K562 (cell line): ENCODE results near the gene C2CD4D. TPM values are rescaled to one million over a fixed set of nuclear protein-coding genes. Genes with fewer than 3 reads are reported as not detected.
"Not testable (repeated sequence)": the region's sequence is repeated elsewhere in the genome, so short reads cannot be mapped to it uniquely, and the experiment has no call there.

Experiments
- ATAC-seq: fragments of 200-7000 bp; cut with Tn5 transposase; 3 replicates; pipeline ENCODE4 v1.9.1; 2020; ENCODE audit warnings: moderate library complexity
- BruUV-seq: library from RNA; stranded (reverse); fragments of 400-500 nt; replicated peaks from 2 replicates; lab custom pipeline; 2021; lab: Mats Ljungman, UMichigan
- CTCF ChIA-PET: fragments of 300-600 bp; formaldehyde crosslinking; extraction: SDS; loops from one replicate; lab custom pipeline; 2021; ENCODE audit warnings: low intra/inter-chr PET ratio; lab: Yijun Ruan, JAX
- POLR2A ChIA-PET: fragments of 300-600, 350-650 bp; sonication (Branson Sonifier 250); formaldehyde crosslinking; extraction: SDS; loops from one replicate; lab custom pipeline; 2021; ENCODE audit warnings: antibody characterized with exemption, inconsistent platforms; lab: Yijun Ruan, JAX
- DNase-seq, 4 experiments: peaks; one replicate each; pipeline versions ENCODE4 v3.0.0 to v3.0.0-alpha.2; 2011 to 2018; ENCODE audit warnings: low spot score in 3 of 4, mixed read lengths in 3 of 4; ENCODE audit errors: extremely low read depth in 1 of 4
- FAIRE-seq: peaks from 2 replicates; lab custom pipeline; 2011; peaks lifted over from hg19 to GRCh38; lab: Jason Lieb, UNC
- H2AFZ ChIP-seq: 2 replicates; pipeline ENCODE4 v1.6.0; 2011; ENCODE audit warnings: low read depth, low read length, control low read depth, inconsistent platforms
- H3K27ac ChIP-seq: fragments of 200-600 bp; 3 replicates; pipeline ENCODE4 v1.8.0; 2011; ENCODE audit warnings: low read depth, mild to moderate bottlenecking, control low read depth, inconsistent platforms, low read length, moderate library complexity, mixed read lengths; ENCODE audit errors: extremely low read depth
- H3K27me3 ChIP-seq, 2 experiments: fragments of 300-600 bp in 1 of 2; 2 replicates in 1 of 2; 3 replicates in 1 of 2; pipeline versions ENCODE4 v1.6.0 to v1.8.0; 2011; ENCODE audit warnings: inconsistent platforms in 2 of 2, low read length in 2 of 2, mild to moderate bottlenecking in 1 of 2, mixed read lengths in 1 of 2, moderate library complexity in 1 of 2; ENCODE audit not compliant: control insufficient read depth in 2 of 2, insufficient read depth in 2 of 2
- H3K36me3 ChIP-seq: fragments of 300-600 bp; 3 replicates; pipeline ENCODE4 v1.8.0; 2011; ENCODE audit warnings: mild to moderate bottlenecking, low read length, inconsistent platforms; ENCODE audit not compliant: control insufficient read depth, insufficient read depth
- H3K4me1 ChIP-seq, 2 experiments: fragments of 200-600 bp in 1 of 2; replicated peaks in 1 of 2; 2 replicates in 1 of 2; 3 replicates in 1 of 2; pipeline versions ENCODE4 v1.5.1 to v1.8.0; 2011; ENCODE audit warnings: inconsistent platforms in 2 of 2, low read length in 2 of 2, mild to moderate bottlenecking in 1 of 2, mixed read lengths in 1 of 2, moderate library complexity in 1 of 2; ENCODE audit not compliant: control insufficient read depth in 2 of 2, insufficient read depth in 2 of 2
- H3K4me2 ChIP-seq: 2 replicates; pipeline ENCODE4 v1.6.1; 2011; ENCODE audit warnings: low read length, control low read depth, inconsistent platforms, mixed read lengths; ENCODE audit not compliant: insufficient read depth
- H3K4me3 ChIP-seq: fragments of 200-600 bp; sonication (generic), shearing (Covaris generic); 2 replicates; pipeline ENCODE4 v1.5.1; 2016; ENCODE audit warnings: control low read depth, inconsistent platforms
- H3K79me2 ChIP-seq: fragments of 200-600 bp; 3 replicates; pipeline ENCODE4 v1.8.0; 2011; ENCODE audit warnings: low read length, inconsistent platforms; ENCODE audit not compliant: control insufficient read depth, insufficient read depth
- H3K9ac ChIP-seq, 2 experiments: 2 replicates each; pipeline versions ENCODE4 v1.6.0 to v1.6.1; 2011; ENCODE audit warnings: low read depth in 2 of 2, low read length in 2 of 2, control low read depth in 1 of 2, inconsistent platforms in 1 of 2, mild to moderate bottlenecking in 1 of 2, mixed read lengths in 1 of 2; ENCODE audit not compliant: insufficient read depth in 1 of 2
- H3K9me1 ChIP-seq: one replicate; pipeline ENCODE4 v1.6.0; 2011; ENCODE audit warnings: inconsistent platforms, mild to moderate bottlenecking, low read length, moderate library complexity; ENCODE audit not compliant: control insufficient read depth, insufficient read depth
- H3K9me3 ChIP-seq: replicated peaks from 2 replicates; pipeline ENCODE4 v1.5.1; 2011; ENCODE audit warnings: low read depth, low read length, inconsistent platforms; ENCODE audit not compliant: control insufficient read depth, insufficient read depth
- H4K20me1 ChIP-seq: replicated peaks from 2 replicates; pipeline ENCODE4 v1.6.1; 2011; ENCODE audit warnings: low read length, inconsistent platforms, mixed read lengths; ENCODE audit not compliant: control insufficient read depth, insufficient read depth
- C11orf30 ChIP-seq: fragments of 450-650 bp; IDR thresholded peaks from 2 replicates; pipeline ENCODE4 v1.6.1; 2016; ENCODE audit warnings: low read depth, mild to moderate bottlenecking
- MYC ChIP-seq, 2 experiments: fragments of 250-450 bp in 1 of 2; sonication (Bioruptor Pico) in 1 of 2; IDR thresholded peaks; 2 replicates each; pipeline versions ENCODE4 v1.5.1 to v1.6.1; 2012 to 2021; ENCODE audit warnings: low read depth in 2 of 2, borderline replicate concordance in 1 of 2, improper control_type of control experiment in 1 of 2, low read length in 1 of 2, mild to moderate bottlenecking in 1 of 2, moderate library complexity in 1 of 2
- SPI1 ChIP-seq: IDR thresholded peaks from 2 replicates; pipeline ENCODE4 v1.6.1; 2011; ENCODE audit warnings: low read depth, low read length, control low read depth, borderline replicate concordance
- ZNF644 ChIP-seq: fragments of 200-800 bp; sonication (Bioruptor generic); IDR thresholded peaks from 2 replicates; pipeline ENCODE4 v1.6.1; 2016; ENCODE audit warnings: low read depth, missing genetic modification characterization, missing compliant biosample characterization
- WGBS: fragments of 100-300 bp; shearing (Covaris generic); methylation state at CpG from one replicate; pipeline ENCODE4 v1.1.6; 2016; ENCODE audit warnings: low coverage, mixed read lengths; ENCODE audit not compliant: insufficient coverage; ENCODE audit errors: missing lambda C conversion rate; 5-methylcytosine and 5-hydroxymethylcytosine counted together
- in situ Hi-C: fragments of 300-500 bp; cut with MboI; formaldehyde crosslinking; loops from 4 replicates; pipeline ENCODE4 v1.15.0; 2018; ENCODE audit warnings: inconsistent platforms, mixed read lengths
- intact Hi-C: fragments of 100-400 bp; cut with micrococcal nuclease; formaldehyde crosslinking; loops from 2 replicates; pipeline ENCODE4 v1.14.2; 2022
- polyA plus RNA-seq, 8 experiments: library from polyadenylated mRNA; depleted of rRNA in 4 of 8; stranded (reverse) in 5 of 8; unstranded in 3 of 8; fragments of >200 nt; fragmentation: Nextera tagmentation in 2 of 8; fragmentation: Illumina TruSeq in 1 of 8; extraction: Ambion mirVana in 2 of 8; extraction: Trizol in 1 of 8; gene quantifications; 2 replicates each; pipeline versions ENCODE4 v1.2.1 to v1.2.3, GENCODE V29; 2011 to 2014; ENCODE audit warnings: inconsistent platforms in 1 of 8, missing spikeins in 1 of 8
- total RNA-seq, 7 experiments: library from RNA; depleted of rRNA in 6 of 7; stranded (reverse); fragments of >200 nt in 6 of 7; fragmentation: Illumina TruSeq in 2 of 7; extraction: Trizol in 2 of 7; gene quantifications; 2 replicates each; pipeline versions ENCODE4 v1.2.1 to v1.2.3, GENCODE V29; 2011 to 2021; ENCODE audit warnings: low replicate concordance in 1 of 7
- TF ChIP-seq, protein P1 (sequence below): fragments of 250-450 bp; sonication (Bioruptor Pico); IDR thresholded peaks from 2 replicates; pipeline ENCODE4 v1.5.0; 2022; ENCODE audit warnings: mild to moderate bottlenecking
- TF ChIP-seq, protein P2 (sequence below): sonication (generic); IDR thresholded peaks from 2 replicates; pipeline ENCODE4 v1.6.1; 2016

The C2CD4D gene
- total and polyA plus RNA-seq, 9 of the 15 experiments (the other 6 are each of a cell fraction or from before 2014, with no cell fraction given) = not detected

DNA sequence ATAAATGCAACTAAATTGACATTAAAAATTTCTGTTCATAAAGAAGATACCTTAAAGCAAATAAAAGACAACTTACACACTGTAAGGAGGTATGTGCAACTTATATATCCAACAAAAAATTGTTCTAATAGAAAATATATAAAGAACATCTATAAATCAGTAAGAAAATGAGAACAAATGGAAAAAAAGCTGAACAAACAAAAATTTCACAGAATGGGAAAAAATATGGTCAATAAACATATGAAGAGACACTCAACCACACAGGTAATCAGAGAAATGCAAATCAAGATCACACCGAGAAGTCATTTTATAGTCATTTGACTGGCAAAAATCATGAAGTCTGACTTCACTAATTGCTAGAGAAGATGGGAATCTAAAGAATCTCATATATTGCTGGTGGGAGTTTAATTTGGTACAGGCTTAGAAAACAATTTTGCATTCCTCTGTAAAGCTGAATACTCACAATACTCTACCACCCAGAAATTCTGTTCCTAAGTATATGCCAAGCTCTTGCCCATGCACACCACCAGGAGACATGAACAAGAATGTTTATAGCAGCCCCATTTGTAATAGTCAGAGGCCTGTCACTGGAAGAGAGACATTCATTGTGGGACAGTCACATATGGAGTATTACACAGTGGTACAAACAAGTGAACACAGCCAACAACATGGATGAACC is 35.9 kb upstream of the C2CD4D start (continued):
- TF ChIP-seq, protein P1, sequence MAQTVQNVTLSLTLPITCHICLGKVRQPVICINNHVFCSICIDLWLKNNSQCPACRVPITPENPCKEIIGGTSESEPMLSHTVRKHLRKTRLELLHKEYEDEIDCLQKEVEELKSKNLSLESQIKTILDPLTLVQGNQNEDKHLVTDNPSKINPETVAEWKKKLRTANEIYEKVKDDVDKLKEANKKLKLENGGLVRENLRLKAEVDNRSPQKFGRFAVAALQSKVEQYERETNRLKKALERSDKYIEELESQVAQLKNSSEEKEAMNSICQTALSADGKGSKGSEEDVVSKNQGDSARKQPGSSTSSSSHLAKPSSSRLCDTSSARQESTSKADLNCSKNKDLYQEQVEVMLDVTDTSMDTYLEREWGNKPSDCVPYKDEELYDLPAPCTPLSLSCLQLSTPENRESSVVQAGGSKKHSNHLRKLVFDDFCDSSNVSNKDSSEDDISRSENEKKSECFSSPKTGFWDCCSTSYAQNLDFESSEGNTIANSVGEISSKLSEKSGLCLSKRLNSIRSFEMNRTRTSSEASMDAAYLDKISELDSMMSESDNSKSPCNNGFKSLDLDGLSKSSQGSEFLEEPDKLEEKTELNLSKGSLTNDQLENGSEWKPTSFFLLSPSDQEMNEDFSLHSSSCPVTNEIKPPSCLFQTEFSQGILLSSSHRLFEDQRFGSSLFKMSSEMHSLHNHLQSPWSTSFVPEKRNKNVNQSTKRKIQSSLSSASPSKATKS (CRISPR knock-in tag) = no peak
- TF ChIP-seq, protein P2, sequence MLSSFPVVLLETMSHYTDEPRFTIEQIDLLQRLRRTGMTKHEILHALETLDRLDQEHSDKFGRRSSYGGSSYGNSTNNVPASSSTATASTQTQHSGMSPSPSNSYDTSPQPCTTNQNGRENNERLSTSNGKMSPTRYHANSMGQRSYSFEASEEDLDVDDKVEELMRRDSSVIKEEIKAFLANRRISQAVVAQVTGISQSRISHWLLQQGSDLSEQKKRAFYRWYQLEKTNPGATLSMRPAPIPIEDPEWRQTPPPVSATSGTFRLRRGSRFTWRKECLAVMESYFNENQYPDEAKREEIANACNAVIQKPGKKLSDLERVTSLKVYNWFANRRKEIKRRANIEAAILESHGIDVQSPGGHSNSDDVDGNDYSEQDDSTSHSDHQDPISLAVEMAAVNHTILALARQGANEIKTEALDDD = no peak
- TF ChIP-seq ZNF644 (tag) = no peak
- TF ChIP-seq C11orf30 = peak; percentile 63
- no peak for TF ChIP-seq MYC (IDR thresholded peaks at IDR 0.05; ENCODE audit: low read depth, low read length)
- TF ChIP-seq MYC (CRISPR knock-in tag; IDR thresholded peaks at IDR 0.05; ENCODE audit: borderline replicate concordance, low read depth) = no peak

DNA sequence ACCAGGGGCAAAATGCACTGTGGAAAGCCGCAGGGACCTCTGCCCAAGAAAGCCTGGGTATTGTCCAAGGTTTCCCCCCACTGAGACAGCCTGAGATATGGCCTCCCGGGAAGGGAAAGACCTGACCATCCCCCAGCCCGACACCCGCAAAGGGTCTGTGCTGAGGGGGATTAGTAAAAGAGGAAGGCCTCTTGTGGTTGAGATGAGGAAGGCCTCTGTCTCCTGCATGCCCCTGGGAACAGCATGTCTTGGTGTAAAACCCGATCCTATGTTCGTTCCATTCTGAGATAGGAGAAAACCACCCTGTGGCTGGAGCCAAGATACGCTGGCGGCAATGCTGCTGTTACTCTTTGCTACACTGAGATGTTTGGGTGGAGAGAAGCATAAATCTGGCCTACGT is 33.2 kb upstream of the C2CD4D start:
- H3K9me3 ChIP-seq, H3K9me1 ChIP-seq, H3K4me1 ChIP-seq, CTCF ChIA-PET, ATAC-seq, H3K27me3 ChIP-seq, in situ Hi-C loops, BruUV-seq, H3K9ac ChIP-seq, H4K20me1 ChIP-seq, DNase-seq: not testable (repeated sequence)
- H3K36me3 ChIP-seq = peaks cover 36% of the 10 kb centered on the region; the same call in 2 of the 3 replicates
- WGBS = 89% methylated on average over 8 of the region's 9 CpGs
- TF ChIP-seq SPI1 = 0 out of 2 replicates have a peak, but pooled peaks have one; percentile 28
- TF ChIP-seq, all 486 proteins: peak for 1; not testable (repeated sequence) for 485
- H3K4me3 ChIP-seq, POLR2A ChIA-PET, H3K79me2 ChIP-seq, FAIRE-seq, intact Hi-C loops, H3K27ac ChIP-seq, H2AFZ ChIP-seq, H3K4me2 ChIP-seq: not testable (repeated sequence)
